GM21390 (cell line): ENCODE results near the gene PRKCH.

ENCODE experiments used
- ATAC-seq: cut with Tn5 transposase; IDR thresholded peaks from one replicate; pipeline ENCODE4 v1.9.1; 2021; ENCODE audit not compliant: unreplicated experiment

Gene PRKCH

DNA sequence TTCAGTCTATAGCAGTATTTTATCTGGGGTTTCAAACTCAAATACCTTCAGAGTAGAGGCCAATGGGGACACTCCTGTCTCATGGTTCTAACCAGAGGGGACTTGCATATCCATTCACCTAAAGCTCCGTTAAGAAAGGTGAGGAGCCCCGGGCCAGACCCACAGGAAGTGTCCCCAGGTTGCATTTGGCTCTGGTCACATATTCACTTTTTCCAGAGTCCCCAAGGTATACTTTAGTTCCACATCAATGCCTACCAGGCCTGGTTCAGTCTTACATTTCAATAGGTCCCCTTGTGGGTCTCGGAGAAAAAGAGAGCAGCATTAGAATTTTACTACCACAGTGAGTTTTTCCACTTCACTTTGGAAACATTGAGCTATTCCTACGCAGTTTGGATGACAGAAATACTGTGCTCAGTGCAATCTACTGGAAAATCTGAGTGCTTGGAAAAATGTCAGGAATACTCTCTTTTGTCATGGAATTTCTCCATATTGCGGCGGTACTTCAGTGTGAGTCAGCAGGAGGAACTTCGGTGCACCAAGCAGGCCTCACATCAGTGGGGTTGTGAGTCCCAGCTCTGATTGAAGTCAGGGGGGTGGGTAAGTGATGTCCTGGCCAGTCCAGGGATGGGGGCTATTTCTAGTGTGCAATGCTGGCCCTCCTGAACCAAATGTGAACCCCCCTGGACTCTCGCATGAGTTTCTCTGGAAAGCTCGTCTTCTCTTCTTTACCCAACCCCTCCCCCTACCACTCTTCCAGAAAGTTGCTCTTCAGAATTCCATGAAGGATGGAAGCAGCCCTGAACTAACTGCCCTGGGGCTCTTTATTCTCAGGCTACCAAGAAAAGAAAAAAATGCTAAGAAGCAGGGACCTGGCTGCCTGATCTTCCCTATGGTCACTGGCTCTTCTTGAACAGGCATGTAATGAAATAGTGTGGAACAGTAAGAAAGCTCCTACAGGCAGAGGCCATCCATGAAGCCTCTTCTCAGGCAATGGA lies 184.7 kb downstream of the PRKCH start:
- ATAC-seq, result no peak

DNA sequence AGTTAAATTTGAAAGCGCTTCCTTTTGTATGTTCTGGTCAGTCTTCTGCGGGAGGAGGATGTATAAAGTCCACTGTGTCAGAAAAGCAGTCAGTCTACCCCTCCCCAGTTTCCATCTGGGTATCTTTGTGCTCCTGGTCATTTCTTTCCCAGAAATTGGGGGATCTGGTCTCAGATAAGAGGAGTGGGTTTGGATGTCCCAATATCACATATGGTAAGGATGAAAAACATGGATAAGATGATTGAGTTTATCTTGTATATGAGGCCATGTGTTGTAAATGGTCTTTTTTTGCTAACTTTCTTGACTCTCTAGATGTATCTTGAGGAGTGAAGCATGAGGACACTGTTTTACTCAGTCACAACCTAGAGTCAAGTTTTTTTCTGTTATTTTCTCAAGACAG lies 187.1 kb downstream of the PRKCH start:
- ATAC-seq, result no peak

DNA sequence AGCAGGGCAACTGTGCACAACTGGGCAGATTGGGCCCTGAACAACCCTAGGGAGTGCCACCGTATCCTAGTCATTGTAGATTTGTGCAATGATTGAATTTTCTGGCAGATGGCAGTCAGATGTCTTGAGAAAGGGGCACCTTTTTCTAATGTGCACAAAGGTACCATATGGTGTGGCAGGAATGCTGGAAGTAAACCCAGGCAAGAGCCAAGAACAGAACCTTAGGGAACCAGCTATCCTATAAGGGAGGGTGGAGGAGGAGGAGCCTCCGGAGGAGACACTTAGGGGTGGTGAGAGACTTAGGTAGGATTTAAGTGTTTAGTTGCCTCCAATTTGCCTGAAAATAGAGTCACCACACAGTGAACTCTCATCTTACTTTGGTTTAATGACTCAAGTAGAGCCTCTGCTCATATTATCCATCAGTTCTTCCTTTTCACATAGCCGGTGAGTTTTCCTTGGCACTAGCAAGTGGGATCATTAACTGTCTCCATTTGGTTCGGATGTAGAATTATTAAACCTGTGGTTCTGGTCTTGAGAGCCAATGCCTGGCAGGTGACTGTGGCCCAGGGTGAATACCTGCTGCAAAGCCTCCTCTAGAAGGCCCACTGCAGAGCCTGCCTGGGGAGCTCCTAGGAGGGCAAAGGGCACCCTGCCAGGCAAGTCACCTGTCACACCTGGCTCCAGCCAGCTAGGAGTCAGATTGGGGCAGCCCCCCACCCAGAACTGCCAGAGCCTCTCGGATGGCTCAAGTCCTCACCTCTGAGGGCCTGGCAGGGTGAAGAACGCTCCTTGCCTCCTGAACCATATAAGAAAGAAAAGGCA lies 189.6 kb downstream of the PRKCH start:
- no peak for ATAC-seq

DNA sequence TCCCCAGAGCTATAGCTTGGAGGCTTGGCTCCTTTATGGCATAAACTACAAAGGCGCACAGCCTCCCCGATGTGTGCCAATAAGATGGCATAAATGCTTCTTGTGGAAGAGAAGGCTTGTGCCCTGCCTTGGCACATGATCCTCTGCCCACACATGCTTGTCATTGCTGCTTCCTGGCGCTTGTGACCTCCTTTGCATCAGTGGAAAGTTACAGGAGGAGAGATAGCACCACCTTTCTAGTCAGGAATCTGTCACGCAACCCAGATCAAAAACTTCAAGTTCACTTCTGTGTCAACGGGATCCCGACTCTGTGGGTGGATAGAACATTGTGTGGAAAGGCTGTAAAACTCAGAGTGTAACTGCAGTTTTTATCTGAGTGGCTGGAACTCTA lies 190.2 kb downstream of the PRKCH start:
- ATAC-seq, result no peak

DNA sequence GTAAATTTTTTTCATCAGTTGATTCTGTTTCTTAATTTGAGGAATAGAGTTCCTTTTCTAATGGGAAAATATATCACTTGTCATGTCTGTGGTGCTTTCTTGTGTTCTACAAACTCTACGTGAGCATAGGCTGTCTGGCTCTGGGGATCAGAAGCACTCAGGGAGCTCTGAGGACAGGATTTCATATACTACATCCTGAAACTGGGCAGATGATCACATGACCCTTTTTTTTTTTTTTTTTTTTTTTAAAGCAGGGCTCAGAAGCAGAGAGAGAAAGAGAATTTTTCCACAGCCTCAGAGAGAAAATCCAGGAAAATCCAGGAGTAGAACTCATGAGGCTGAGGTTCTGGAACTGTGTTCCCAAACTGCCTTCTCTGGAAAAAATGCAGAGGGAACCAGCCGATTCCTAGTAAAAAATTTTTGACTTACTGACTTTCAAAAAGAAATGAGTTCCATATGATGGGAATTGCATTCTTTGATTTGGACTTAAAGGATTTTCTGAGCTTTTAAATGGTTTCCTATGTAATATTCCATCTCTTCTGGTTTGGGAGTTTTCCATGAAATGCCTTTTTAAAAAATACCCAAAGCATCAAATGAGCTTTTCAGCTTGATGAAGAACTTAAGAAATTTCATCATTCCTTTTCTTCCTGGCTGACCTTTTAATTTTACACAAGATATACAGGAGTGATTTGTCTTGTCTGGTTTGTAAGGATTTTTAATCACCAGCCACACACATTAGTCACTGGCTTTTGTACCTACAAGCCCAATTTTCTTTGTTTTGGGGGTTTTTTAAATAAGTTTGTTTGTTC lies 190.9 kb downstream of the PRKCH start:
- ATAC-seq, result peak; percentile 49

DNA sequence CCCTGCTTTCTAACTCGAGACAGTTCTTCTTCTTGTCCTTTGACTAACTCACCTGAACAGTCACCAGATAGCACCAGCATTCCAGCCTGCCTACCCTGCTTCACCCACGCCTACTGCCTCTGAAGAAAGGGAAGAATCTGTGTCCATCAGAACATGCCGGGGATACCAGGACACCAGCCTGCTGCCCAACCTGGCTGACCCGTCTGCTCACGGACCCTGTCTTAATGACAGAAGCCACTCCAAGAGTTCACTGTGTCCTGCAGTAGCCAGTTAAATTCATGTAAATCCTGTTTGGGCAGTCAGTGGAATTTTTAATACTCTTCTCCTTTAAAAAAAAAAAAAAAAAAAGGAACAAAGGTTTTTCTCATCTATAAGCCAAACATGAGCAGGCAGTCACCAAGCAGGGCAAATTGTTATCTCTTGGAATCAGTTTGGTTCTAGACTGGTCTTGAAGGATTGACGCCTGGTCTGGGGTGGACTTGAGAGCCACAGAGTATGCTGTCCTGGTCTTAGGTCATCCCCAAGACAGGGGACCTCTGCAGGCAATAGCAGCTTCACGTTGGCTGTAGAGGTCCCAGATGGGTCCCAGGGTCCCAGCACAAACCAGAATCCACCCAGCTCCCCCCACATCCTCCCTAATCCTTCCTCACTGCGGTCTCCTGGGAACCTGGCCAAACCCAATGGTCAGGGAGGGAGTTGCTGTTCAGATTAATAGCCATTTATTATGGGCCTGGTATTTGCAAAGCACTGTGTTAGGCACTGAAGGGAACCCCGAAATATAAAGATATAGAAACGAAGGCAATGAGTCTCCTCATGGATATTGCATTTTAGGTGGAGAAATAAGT lies 192.8 kb downstream of the PRKCH start:
- no peak for ATAC-seq

DNA sequence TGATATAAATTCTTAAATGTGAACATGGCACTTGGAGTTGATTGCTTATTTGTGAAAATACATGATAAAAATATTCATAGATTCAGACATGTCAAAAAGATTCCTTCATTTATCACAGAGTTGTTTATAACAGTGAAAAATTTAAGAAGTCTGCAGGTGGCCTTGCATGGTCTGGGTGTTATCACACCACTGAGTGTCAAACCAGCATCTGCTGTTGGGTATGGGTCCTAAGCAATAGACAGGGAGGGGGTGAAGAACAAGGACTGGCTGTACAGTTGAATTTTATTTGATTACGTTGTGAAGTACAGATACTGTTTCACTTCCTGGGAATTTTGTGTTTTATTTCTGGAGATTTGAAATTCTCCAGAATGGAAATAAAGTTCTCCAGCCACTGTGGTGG lies 193.5 kb downstream of the PRKCH start:
- ATAC-seq, result no peak

DNA sequence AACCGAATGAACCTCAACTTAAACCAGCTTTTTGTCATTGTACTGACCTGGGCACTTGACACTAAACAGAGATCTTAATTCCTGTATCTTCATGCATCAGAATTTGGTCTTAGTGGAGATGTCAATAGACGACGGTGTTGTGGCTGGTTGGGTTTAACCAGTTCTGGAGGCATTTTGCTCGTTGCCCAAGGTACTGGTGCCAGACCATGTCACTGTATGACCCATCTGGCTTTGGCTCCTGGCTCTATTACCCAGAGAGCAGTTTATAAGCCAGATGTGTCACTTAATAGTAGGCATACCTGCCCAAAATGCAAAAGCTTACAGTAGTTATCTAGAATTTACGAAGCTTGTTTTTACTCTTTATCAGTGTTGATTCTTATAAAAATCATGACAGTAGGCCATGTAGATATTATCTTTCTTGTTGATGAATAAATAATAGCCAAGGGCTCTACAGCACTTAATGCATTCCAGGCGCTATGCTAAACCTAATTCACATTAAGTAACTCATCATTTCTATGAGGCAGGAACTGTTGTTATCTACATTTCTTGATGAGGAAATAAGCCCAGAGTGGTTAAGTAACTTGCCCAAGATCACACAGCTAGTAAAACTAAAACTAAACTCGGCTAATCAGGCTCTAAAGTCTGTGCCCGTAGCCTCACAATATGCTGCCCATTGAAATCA lies 194.2 kb downstream of the PRKCH start:
- ATAC-seq, result no peak

DNA sequence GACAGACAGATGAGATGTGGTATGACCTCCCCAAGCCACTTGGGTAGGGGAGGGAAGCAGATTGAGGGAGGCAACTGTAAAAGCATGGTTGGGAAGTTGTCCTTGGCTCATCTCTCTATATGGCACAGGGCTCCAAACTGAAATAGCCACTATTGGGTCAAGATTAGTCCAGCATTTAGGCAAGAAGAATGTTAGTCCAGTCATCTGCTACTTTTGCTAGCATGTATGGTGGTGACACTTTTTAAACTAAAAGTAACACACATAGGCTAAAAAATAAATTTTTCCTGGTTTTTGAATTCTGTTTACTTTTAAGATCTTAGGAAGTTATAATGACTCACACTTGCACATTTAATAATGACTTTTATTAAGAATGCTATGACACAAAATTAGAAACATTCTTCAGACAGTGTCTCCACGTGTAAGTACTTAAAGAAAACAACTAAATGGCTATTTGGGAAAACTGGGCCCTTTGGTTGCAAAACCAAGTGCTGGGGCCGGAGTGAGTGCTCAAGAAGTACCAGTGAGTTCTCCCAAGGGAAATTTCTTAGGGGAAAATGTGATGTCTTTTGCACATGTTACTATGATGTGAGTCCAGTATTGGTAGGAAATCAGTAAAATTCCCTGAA lies 194.9 kb downstream of the PRKCH start:
- no peak for ATAC-seq

DNA sequence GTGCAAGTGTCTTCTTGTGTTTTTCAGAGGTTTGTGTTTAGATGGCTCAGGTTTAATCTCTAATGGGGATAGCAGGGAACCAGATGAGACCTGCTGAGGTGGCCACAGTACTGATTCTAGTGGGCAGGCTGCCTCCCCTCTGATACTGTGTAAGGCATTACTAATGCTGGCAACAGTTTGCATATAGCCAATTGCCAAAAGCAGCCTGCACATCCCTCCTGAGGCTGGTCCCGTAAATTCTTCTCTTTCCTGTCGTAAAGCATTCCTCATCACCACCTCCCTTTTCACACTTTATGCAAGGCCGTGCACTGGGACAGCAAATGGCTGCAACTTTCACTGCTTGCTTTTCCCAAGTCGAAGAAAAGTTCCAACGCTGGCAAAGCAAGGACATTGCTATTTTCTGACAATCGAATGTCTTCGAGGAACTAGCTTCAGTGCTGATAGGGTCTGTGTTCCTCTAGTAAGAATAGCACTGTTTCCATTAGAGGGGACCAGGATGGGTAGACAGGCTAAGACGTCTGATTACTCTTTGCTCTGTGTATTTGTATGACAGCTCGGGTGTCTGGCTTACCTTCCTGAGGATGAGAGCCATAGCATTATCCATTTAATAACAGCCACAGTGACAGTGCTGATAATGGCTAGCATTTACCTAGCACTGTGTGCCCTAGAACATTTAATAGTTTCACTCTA lies 195.7 kb downstream of the PRKCH start:
- ATAC-seq, result no peak

DNA sequence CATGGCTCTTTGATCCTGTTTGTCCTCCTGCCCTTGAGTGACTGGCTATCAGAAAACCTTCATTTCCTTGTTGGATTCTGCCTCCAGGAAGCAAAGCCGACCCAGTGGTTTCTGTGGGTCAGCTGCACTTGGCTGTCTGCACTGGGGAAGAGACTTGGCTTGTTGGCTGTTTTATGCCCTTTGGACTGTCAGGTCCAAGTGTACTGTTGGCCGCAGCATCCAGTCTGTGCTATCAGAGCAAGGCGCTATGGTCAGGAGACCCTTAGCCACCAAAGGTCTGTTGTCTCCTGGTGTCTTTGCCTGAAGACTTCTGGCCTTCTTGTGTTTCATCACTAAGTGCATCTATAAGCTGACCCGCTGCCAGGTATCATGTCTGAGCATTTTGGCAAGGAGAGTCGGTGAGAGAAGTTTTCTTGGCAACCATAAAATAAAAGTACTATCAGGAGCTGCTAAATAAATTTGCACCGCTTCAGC lies 196.6 kb downstream of the PRKCH start:
- ATAC-seq, result no peak

DNA sequence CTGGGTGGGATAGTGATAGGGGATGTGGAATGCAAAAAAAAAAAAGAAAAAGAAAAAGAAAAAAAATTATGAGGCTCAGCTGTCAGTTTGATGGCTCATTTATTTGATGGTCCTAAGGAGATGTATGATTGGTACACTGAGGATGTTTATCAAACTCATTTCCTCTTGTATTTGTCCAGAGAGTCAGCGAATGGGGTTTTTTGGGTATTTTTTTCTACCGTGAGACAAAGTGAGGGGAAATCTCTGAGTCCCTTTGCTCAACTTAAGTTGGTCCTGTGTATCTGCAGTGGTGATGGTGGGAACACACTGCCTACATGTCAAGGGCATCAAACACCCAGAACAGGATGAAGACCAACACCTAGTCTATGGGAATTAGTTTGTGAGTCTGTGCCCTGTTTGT lies 197.0 kb downstream of the PRKCH start:
- ATAC-seq, result no peak

DNA sequence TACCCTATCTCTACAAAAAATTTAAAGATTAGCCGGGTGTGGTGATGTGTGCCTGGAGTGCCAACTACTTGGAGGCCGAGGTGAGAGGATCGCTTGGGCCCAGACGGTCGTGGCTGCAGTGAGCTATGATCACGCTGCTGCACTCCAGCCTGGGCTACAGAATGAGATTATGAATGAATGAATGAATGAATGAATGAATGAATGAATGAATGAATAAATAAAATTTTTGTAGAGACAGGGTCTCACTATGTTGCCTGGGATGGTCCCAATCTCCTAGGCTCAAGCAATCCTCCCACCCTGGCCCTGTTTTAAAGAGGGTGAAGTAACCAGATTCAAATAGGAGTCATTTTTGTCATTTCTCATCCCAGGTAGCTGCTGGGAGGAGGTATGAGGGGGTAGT lies 197.7 kb downstream of the PRKCH start:
- ATAC-seq, result no peak

DNA sequence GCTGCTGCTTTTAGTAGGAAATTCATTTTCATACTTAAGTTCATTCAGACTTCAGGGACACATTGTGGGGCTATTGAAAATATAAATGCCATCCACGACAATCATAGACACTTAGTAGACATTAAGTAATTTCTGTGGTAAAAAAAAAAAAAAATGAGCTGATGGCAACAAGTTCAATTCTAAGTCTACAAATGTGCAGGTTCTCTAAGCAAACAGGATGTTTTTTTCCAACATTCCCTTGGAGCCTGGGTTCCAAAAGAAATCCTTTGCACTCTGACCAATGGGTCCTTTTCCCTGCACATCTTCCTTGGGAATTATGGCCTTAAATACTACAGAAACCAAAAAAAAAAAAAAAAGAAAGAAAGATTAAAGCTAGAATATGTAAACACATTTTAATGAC lies 198.4 kb downstream of the PRKCH start:
- no peak for ATAC-seq

DNA sequence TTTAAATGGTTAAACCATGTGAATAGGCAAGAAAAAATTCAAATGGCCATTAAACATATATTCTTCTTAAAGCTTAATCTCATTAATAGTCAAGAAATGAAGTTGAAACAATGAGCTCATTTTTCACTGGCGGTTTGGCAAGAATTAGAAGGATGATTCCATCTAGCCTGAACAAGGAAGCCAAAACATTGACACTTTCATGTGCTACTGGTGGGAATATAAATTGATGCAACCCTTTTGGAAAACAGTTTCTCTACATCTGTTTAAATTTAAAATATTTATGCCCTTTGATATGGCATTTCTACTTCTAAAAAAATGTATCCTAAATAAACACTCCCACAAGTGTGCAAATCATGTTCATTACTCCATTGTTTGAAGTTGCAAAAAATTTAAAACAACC lies 199.2 kb downstream of the PRKCH start:
- ATAC-seq, result no peak

DNA sequence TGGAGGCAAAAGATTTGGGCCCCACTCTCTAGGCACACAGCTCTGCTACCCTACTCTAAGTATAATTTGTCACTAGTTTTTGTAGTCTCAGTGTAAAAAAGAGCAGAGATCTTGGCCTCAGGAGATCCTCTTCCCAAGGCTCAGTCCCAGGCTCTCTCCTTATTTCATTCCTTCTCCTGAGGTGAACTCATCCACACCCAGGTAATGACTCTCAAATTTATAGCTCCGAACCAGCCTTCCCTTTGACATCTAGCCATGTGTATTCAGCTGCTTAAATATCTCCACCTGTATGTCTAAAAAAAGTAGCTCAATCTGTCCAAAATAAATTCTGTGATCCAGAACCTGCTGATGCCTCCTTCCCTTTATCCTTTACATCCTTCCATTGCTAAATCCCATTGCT lies 200.4 kb downstream of the PRKCH start:
- no peak for ATAC-seq

DNA sequence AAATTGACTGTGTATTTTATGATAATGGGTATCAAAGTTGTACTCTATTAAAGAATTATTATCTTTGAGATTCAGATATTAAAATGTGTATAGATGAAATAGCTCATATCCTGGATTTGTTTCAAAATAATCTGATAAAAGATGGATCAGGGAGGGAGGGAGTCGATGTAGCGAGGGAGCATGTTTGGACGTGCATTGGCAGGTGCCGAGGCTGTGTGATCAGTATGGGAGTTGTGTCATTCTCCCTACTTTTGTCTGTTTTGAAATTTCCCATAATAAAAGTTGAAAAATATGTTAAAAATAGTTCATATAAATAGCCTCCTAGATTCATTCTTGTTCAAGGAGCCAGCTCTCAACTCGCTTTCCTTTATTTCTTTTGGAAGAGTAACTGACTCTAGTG lies 202.4 kb downstream of the PRKCH start:
- no peak for ATAC-seq

DNA sequence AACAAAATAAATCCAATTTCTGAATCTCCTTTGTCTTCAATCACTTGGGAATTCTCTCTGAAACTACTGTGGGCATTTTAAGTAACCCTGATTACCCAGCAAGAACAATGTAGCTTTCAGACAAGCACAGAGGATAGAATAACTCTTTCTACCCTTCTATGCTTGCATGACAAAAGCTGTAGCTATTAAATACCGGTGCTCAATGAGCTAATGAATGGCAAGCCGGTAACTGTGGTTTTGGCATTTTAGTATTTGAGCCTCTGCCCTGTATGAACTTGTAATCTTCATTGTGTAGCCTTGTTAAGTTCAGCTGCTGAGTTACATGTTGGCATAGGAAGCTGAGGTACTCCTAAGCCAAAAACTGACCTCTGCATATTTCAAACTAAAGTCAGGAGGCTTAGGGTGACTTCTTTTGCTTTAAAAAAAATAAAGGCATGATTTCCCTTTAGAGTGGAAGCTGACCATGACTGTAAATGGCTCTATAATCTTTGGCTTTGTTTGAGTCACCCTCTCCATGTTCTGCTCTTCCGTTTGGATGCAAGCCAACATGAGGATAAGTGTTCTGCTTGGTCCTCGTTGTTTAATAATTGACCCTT lies 202.9 kb downstream of the PRKCH start:
- no peak for ATAC-seq
